Glomerular endothelial cell (primary cell): ENCODE measurements around the gene ESPNL. TPM values are rescaled to one million over a fixed set of nuclear protein-coding genes. Genes with fewer than 3 reads are reported as not detected.

ENCODE experiments used
- DNase-seq: peaks from one replicate; pipeline ENCODE4 v3.0.0-alpha.2; 2011; ENCODE audit warnings: low read depth, low spot score; ENCODE audit errors: extremely low read depth
- total RNA-seq: library from RNA; depleted of rRNA; stranded (reverse); fragments of >200 nt; gene quantifications from 2 replicates; pipeline ENCODE4 v1.2.3, GENCODE V29; 2015

The ESPNL gene
- total RNA-seq, 1 donor from 2014 or later = 0.53 TPM

GRCh38 chr2:238125127-238125885 lies 25.2 kb downstream of the ESPNL start:
- DNase-seq = no peak

GRCh38 chr2:238126338-238126737 lies 26.2 kb downstream of the ESPNL start:
- no peak for DNase-seq

GRCh38 chr2:238126775-238127164 lies 26.6 kb downstream of the ESPNL start:
- no peak for DNase-seq

GRCh38 chr2:238127165-238128060 lies 27.3 kb downstream of the ESPNL start:
- no peak for DNase-seq

GRCh38 chr2:238128061-238128440 lies 27.9 kb downstream of the ESPNL start:
- no peak for DNase-seq

- DNase-seq = no peak
These were observed 28.4 kb downstream of the ESPNL start for GRCh38 chr2:238128534-238129001.

- DNase-seq = no peak
These were observed 29.2 kb downstream of the ESPNL start for GRCh38 chr2:238129166-238130010.

- DNase-seq = no peak
These were observed 30.1 kb downstream of the ESPNL start for GRCh38 chr2:238130111-238130695.

GRCh38 chr2:238130696-238131628 lies 30.8 kb downstream of the ESPNL start:
- DNase-seq = no peak

- DNase-seq = no peak
These were observed 31.8 kb downstream of the ESPNL start for GRCh38 chr2:238131761-238132462.

- DNase-seq = no peak
These were observed 32.6 kb downstream of the ESPNL start for GRCh38 chr2:238132463-238133450.

GRCh38 chr2:238133499-238134392 lies 33.6 kb downstream of the ESPNL start:
- DNase-seq = no peak

- no peak for DNase-seq
These were observed 34.2 kb downstream of the ESPNL start for GRCh38 chr2:238134393-238134785.

GRCh38 chr2:238135601-238136150 lies 35.5 kb downstream of the ESPNL start:
- no peak for DNase-seq

- DNase-seq = no peak
These were observed 36.8 kb downstream of the ESPNL start for GRCh38 chr2:238136820-238137537.

- no peak for DNase-seq
These were observed 37.7 kb downstream of the ESPNL start for GRCh38 chr2:238137885-238138284.
